Hepatic stellate cell (primary cell): ENCODE measurements around the gene GPR31.

Source experiments
- DNase-seq: peaks from one replicate; pipeline ENCODE4 v3.0.0; 2011; ENCODE audit warnings: low spot score

The GPR31 gene

DNA sequence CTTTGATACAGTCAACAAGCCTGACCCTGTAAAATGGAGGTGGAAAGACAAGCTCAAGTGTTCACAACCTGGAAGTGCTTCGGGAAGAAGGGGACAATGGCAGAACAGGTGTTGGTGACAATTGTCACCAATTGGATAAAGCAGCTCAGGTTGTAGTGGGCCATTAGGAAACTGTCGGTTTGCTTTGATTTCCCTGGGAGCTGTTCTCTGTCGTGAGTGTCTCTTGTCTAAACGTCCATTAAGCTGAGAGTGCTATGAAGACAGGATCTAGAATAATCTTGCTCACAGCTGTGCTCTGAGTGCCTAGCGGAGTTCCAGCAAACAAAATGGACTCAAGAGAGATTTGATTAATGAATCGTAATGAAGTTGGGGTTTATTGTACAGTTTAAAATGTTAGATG, 19.9 kb downstream of the GPR31 start:
- DNase-seq, result no peak

DNA sequence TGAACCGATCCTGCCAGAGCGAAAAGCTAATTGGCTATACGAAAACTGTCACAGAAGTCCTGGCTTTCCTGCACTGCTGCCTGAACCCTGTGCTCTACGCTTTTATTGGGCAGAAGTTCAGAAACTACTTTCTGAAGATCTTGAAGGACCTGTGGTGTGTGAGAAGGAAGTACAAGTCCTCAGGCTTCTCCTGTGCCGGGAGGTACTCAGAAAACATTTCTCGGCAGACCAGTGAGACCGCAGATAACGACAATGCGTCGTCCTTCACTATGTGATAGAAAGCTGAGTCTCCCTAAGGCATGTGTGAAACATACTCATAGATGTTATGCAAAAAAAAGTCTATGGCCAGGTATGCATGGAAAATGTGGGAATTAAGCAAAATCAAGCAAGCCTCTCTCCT, 20.7 kb downstream of the GPR31 start:
- no peak for DNase-seq

DNA sequence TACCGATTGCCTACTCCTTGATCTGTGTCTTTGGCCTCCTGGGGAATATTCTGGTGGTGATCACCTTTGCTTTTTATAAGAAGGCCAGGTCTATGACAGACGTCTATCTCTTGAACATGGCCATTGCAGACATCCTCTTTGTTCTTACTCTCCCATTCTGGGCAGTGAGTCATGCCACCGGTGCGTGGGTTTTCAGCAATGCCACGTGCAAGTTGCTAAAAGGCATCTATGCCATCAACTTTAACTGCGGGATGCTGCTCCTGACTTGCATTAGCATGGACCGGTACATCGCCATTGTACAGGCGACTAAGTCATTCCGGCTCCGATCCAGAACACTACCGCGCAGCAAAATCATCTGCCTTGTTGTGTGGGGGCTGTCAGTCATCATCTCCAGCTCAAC, 21.4 kb downstream of the GPR31 start:
- DNase-seq, result no peak

DNA sequence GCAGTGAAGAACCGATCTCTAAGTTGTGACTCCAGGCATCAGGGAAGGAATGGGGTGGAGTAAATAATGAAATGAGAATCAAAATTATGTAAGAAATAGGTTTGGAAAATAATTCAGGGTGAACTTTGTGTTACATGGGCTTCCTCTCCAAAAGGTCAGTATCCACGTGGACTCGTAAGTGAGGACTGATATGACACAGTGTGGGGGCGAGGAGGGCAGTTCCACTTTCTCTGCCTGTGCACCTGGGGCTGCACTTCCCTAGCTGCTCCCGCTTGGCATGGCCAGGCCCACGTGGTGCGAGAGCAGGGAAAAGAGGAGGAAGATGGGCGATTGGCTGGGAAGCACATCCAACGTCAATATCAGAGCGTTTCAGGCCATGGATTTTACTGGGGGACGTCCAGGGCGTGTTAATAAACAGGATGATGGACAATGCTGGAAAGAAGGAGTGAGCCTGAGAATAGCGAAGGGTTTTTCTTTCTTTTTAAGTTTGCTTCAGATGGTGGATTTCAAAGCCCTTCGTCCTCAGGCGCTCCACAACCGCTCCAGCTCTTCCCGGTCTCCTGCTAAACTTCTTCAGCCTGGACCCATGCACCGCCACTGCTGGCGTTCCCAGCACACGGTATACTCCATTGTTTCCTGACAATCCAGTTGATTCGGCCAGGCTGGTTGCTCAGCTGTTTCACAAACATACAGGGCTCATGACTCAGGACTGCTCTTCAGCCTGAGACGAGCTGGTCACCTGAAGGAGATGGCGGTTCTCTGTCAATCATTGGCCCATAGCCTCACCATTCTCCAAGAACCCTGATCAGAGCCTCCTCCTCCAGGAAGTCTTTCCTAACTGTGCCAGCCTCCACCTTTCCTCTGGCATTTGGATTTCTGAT, 23.1 kb downstream of the GPR31 start:
- DNase-seq, result no peak

DNA sequence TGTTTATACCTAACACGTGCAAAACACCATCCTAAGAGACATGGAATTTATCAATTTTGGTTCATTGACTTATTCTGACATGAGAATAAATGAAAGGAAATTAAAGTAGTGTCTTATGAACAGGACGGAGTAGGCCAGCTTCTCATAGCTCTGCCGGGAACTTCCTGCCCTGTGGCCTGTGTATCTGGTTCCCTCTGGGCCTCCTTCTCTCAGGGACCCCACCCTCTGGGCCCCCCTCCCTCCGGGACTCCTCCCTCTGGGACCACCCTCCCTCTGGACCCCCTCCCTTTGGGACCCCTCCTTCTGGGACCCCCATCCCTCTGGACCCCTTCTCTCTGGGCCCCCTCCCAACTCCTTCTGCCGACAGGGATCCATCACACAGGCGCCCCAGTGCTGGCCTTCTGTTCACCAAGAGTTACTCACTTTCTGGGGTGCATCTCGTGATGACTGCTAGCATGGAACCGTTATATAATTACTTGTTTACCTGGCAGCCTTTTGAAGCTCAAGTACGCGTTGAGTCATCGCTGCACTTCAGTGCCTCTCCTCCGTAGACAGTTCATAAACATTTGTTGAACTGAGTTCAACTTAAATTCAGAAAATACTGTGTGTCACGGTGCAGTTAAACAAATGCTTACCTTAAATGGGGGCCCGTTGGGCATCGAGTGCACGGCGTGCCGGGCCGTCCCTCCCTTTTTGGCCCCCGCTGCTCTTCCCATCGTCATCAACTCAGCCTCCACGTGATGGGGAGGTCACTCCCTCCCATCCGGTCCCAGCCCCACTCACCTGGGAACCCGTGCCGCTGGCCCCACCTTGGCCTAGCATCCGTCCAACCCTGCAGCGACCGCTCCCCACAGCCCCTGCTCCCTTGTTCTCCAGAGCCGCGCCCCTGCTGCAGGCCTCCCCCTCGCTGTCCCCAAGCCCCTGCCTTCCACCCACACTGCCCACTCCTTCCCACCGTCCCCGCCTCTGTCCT, 26.8 kb downstream of the GPR31 start:
- no peak for DNase-seq

GRCh38 chr6:167130008-167130677, 27.6 kb downstream of the GPR31 start:
- no peak for DNase-seq

DNA sequence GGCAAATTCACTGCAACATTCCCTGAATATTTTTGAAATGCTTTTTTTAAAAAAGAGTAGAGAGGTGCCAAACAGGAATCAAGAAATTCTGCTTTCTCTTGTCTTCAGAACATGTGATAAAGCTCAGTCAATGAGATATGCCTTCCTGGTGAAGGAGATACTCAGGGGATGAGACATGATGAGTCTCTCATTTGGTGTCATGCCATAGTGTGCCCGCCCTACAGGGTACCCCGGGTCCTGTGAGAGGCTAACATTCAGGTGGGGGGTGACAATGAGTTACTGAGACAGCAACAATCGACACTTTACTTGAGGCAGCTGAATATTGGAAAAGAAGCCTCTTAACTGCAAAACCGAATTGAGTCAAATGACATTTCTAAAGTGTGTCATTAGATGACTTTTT, 28.2 kb downstream of the GPR31 start:
- DNase-seq, result no peak

- no peak for DNase-seq
These were observed 28.6 kb downstream of the GPR31 start for GRCh38 chr6:167129159-167129558.

DNA sequence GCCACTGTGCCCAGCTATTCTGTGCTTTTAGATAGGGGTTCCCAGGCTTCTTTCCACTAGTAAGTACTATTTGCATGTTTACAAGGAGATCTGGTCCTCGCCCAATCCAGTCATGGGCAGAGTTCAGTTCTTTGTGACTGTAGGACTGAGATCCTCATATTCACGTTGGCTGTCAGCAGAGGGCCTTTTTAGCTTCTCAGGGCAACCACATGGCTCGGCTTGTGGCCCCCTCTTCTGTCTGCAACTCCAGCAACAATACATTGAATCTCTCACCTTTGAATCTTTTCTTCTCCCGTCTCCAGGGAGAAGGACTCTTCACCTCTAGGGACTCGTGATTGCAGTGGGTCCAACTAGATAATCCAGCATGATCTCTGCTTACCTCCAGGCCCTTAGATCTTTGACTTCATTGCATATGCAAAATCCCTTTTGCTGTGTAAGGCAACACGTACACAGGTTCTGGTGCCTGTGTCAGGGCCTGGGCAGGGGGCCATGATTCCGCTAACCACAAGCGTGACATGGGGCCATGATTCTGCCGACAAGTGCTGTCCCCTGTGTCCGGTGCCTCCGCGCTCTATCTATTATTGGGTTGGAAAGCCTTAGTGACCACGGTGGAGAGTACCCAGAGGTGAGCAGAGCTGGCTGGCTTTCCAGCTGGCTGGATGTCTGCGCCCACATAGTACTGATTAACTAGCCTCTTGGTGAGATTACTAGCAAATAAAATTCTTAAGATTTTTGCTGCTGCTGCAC, 29.8 kb downstream of the GPR31 start:
- no peak for DNase-seq

DNA sequence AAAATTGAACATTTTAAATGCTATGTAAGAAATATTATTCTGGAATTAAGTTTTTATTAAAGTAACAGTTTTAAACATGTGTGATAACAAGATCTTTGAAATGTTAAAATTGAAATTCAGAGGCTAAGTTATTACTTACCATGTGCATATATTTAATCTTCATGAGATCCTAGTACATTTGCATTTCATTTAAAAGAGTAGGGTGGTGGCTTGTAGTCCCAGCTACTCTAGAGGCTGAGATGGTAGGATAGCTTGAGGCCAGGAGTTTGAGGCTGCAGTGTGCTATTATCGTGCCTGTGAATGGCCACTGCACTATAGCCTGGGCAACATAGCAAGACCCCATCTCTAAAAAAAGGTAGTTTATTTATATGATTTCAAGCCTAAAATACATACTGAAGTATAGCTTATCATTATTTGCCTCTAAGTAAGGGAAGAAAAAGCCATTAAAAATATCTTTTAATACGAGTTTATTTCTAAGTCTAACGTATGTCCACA, 31.9 kb downstream of the GPR31 start:
- DNase-seq, result no peak

GRCh38 chr6:167125410-167125809, 32.4 kb downstream of the GPR31 start:
- no peak for DNase-seq

GRCh38 chr6:167124753-167125152, 33.0 kb downstream of the GPR31 start:
- DNase-seq, result no peak

GRCh38 chr6:167122827-167123657, 34.7 kb downstream of the GPR31 start, which contains the start of gene CCR6:
TSS of gene CCR6 (plus strand) at chr6:167123096. CDS start at chr6:167136135, 13,039 bp downstream.
- no peak for DNase-seq

DNA sequence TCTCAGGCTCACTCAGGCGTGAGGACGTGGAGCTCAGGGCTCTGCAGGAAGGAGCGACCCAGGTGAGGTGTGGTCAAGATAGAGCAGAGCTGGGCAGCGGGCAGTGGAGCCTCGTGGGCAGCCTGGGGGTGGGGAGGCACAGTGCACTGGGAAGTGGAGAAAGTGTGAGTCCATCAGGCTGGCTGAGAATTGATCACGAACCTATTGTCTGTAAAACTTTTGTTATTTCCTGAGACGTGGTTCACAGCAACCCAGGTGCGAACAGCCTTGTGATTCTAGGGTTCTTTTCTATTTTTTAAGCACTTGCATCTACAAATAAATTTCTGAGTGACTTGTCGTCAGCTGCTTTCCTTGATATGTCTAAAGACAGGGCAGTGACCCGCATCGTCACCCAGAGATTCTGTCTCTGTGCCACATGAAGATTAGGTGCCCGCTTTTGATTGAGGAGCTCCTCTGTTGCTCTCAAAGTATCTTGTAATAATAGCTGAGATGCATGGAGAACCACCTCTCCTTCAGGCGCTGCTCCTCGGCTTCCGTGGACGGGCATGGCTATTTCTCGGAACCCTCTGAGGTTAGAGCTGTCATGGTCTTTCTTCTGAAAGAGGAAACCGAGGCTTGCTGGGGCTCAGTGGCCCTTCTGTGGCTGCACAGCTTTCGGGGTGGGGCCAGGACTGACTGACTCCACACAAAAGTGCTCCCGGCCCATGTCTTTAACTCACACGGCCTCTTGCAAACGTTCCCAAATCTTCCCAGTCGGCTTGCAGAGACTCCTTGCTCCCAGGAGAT, 35.5 kb downstream of the GPR31 start:
- no peak for DNase-seq

- no peak for DNase-seq
These were observed 36.4 kb downstream of the GPR31 start for GRCh38 chr6:167121335-167121841.

GRCh38 chr6:167120583-167120903, 37.2 kb downstream of the GPR31 start:
- no peak for DNase-seq

DNA sequence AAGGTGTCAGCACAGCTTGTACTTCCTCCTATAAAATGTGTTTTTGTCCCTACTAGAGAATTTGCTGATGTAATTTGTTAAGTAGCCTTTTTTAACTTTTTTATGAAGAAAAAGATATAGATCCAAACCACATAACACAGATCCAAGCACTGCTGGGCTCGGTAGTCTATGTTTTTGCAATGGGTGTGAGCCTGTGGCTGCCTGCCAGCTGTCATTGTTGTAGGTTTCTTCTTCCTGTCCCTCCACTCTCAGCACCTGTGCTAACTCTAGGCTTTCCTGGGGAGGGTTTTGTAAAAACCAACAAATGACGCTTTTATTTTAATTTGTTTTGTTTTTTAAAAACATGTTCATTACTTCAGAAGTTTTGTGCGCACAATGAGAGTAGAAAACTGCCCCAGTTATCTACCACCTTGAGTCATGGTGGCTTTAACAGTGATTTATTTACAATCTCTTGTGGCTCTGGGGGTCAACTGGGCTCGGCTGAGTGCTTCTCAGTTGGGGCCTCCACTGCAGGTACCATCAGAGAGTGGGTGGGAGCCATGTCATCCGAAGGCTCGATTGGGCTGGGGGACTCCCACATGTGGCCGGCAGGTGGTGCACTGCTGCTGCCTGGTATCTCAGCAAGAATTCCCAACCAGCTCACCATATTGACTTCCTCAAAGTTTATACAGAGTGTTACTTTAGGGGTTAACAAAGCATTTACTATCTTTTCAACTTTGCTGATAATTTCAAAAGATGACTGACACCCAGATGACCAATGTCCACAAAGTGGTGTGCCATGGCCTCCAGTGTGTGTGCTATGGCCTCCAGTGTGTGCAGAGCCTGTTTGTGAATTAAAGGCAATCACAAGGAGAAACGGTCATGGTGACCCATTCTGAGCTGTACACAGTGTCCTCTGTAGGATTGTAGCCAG, 37.9 kb downstream of the GPR31 start:
- DNase-seq, result no peak

DNA sequence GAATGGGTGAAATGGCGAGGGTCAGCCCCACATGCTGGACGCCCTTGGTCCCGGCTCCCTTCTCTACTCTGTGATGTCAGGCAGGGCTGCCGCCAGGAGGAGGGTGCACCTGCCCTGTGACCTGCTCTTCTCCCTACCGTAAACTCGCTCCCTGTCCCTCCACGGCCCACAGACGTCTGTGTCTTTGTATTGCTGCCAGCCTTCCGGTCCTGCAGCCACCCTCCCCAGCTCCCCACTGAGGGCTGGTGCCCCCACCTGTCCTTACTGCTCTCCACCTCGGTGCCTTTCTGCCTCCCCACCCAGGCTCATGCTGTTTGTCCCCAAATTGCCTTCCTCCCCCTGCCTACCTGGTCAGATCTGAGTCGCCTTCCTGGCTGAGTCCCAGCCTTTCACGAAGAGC, 38.9 kb downstream of the GPR31 start:
- no peak for DNase-seq
